Measurements from ENCODE around the gene NUP188.

DNA sequence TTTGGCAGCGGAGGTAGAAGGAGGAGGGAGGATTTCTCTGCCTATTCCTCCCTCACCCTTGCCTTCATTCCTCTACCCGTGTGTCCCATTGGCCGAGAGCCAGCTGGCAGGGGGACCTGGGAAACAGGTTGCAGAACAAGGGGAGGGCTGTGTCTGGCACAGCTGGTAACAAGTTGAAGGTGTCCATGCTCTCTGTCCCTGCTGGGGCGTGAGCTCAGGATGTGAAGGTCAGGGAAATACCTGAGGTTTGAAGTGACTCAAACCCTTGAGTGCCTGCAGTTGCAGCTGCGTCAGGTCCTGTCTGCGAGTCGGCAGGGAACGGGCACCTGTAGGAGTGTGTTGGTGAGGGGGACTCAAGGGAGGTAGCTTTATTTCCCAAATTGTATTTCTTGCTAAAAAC lies 105.1 kb downstream of the NUP188 start:
- TF ChIP-seq, protein P1, sequence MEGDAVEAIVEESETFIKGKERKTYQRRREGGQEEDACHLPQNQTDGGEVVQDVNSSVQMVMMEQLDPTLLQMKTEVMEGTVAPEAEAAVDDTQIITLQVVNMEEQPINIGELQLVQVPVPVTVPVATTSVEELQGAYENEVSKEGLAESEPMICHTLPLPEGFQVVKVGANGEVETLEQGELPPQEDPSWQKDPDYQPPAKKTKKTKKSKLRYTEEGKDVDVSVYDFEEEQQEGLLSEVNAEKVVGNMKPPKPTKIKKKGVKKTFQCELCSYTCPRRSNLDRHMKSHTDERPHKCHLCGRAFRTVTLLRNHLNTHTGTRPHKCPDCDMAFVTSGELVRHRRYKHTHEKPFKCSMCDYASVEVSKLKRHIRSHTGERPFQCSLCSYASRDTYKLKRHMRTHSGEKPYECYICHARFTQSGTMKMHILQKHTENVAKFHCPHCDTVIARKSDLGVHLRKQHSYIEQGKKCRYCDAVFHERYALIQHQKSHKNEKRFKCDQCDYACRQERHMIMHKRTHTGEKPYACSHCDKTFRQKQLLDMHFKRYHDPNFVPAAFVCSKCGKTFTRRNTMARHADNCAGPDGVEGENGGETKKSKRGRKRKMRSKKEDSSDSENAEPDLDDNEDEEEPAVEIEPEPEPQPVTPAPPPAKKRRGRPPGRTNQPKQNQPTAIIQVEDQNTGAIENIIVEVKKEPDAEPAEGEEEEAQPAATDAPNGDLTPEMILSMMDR (conservative IDR thresholded peaks at IDR 0.05; ENCODE audit: low read depth in 2 of 2), result no peak
- TF ChIP-seq EZH2phosphoT487 (IDR thresholded peaks at IDR 0.05; ENCODE audit: unreplicated experiment) (no peak), JUNB (IDR thresholded peaks at IDR 0.05; ENCODE audit: unreplicated experiment) (no peak), EZH2 (IDR thresholded peaks at IDR 0.05; ENCODE audit: low read depth, unreplicated experiment) (no peak), POLR2AphosphoS5 (IDR thresholded peaks at IDR 0.05; ENCODE audit: low read depth) (no peak), ZNF331 (CRISPR knock-in tag; IDR thresholded peaks at IDR 0.05; ENCODE audit: low read depth) (no peak), ZNF114 (CRISPR knock-in tag; IDR thresholded peaks at IDR 0.05) (no peak), CREB1 (CRISPR knock-in tag; IDR thresholded peaks at IDR 0.05; ENCODE audit: low read depth) (no peak), NANOG (IDR thresholded peaks at IDR 0.05; ENCODE audit: borderline replicate concordance) (no peak), STAT1 (IDR thresholded peaks at IDR 0.05; ENCODE audit: unreplicated experiment) (no peak)
- TF ChIP-seq, protein P2, sequence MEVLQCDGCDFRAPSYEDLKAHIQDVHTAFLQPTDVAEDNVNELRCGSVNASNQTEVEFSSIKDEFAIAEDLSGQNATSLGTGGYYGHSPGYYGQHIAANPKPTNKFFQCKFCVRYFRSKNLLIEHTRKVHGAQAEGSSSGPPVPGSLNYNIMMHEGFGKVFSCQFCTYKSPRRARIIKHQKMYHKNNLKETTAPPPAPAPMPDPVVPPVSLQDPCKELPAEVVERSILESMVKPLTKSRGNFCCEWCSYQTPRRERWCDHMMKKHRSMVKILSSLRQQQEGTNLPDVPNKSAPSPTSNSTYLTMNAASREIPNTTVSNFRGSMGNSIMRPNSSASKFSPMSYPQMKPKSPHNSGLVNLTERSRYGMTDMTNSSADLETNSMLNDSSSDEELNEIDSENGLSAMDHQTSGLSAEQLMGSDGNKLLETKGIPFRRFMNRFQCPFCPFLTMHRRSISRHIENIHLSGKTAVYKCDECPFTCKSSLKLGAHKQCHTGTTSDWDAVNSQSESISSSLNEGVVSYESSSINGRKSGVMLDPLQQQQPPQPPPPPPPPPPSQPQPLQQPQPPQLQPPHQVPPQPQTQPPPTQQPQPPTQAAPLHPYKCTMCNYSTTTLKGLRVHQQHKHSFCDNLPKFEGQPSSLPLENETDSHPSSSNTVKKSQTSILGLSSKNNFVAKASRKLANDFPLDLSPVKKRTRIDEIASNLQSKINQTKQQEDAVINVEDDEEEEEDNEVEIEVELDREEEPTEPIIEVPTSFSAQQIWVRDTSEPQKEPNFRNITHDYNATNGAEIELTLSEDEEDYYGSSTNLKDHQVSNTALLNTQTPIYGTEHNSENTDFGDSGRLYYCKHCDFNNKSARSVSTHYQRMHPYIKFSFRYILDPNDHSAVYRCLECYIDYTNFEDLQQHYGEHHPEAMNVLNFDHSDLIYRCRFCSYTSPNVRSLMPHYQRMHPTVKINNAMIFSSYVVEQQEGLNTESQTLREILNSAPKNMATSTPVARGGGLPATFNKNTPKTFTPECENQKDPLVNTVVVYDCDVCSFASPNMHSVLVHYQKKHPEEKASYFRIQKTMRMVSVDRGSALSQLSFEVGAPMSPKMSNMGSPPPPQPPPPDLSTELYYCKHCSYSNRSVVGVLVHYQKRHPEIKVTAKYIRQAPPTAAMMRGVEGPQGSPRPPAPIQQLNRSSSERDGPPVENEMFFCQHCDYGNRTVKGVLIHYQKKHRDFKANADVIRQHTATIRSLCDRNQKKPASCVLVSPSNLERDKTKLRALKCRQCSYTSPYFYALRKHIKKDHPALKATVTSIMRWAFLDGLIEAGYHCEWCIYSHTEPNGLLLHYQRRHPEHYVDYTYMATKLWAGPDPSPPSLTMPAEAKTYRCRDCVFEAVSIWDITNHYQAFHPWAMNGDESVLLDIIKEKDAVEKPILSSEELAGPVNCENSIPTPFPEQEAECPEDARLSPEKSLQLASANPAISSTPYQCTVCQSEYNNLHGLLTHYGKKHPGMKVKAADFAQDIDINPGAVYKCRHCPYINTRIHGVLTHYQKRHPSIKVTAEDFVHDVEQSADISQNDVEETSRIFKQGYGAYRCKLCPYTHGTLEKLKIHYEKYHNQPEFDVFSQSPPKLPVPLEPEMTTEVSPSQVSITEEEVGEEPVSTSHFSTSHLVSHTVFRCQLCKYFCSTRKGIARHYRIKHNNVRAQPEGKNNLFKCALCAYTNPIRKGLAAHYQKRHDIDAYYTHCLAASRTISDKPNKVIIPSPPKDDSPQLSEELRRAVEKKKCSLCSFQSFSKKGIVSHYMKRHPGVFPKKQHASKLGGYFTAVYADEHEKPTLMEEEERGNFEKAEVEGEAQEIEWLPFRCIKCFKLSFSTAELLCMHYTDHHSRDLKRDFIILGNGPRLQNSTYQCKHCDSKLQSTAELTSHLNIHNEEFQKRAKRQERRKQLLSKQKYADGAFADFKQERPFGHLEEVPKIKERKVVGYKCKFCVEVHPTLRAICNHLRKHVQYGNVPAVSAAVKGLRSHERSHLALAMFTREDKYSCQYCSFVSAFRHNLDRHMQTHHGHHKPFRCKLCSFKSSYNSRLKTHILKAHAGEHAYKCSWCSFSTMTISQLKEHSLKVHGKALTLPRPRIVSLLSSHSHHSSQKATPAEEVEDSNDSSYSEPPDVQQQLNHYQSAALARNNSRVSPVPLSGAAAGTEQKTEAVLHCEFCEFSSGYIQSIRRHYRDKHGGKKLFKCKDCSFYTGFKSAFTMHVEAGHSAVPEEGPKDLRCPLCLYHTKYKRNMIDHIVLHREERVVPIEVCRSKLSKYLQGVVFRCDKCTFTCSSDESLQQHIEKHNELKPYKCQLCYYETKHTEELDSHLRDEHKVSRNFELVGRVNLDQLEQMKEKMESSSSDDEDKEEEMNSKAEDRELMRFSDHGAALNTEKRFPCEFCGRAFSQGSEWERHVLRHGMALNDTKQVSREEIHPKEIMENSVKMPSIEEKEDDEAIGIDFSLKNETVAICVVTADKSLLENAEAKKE (CRISPR knock-in tag; IDR thresholded peaks at IDR 0.05), result no peak
- TF ChIP-seq, protein P3, sequence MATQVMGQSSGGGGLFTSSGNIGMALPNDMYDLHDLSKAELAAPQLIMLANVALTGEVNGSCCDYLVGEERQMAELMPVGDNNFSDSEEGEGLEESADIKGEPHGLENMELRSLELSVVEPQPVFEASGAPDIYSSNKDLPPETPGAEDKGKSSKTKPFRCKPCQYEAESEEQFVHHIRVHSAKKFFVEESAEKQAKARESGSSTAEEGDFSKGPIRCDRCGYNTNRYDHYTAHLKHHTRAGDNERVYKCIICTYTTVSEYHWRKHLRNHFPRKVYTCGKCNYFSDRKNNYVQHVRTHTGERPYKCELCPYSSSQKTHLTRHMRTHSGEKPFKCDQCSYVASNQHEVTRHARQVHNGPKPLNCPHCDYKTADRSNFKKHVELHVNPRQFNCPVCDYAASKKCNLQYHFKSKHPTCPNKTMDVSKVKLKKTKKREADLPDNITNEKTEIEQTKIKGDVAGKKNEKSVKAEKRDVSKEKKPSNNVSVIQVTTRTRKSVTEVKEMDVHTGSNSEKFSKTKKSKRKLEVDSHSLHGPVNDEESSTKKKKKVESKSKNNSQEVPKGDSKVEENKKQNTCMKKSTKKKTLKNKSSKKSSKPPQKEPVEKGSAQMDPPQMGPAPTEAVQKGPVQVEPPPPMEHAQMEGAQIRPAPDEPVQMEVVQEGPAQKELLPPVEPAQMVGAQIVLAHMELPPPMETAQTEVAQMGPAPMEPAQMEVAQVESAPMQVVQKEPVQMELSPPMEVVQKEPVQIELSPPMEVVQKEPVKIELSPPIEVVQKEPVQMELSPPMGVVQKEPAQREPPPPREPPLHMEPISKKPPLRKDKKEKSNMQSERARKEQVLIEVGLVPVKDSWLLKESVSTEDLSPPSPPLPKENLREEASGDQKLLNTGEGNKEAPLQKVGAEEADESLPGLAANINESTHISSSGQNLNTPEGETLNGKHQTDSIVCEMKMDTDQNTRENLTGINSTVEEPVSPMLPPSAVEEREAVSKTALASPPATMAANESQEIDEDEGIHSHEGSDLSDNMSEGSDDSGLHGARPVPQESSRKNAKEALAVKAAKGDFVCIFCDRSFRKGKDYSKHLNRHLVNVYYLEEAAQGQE (IDR thresholded peaks at IDR 0.05; ENCODE audit: unreplicated experiment), result no peak
- TF ChIP-seq, protein P4, sequence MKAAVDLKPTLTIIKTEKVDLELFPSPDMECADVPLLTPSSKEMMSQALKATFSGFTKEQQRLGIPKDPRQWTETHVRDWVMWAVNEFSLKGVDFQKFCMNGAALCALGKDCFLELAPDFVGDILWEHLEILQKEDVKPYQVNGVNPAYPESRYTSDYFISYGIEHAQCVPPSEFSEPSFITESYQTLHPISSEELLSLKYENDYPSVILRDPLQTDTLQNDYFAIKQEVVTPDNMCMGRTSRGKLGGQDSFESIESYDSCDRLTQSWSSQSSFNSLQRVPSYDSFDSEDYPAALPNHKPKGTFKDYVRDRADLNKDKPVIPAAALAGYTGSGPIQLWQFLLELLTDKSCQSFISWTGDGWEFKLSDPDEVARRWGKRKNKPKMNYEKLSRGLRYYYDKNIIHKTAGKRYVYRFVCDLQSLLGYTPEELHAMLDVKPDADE (IDR thresholded peaks at IDR 0.05), result no peak

Measured in GM23338 (cell line).